ENCODE data around the gene LRP6.
"Not testable (repeated sequence)": the region's sequence is repeated elsewhere in the genome, so short reads cannot be mapped to it uniquely, and the experiment has no call there.

LRP6 gene

DNA sequence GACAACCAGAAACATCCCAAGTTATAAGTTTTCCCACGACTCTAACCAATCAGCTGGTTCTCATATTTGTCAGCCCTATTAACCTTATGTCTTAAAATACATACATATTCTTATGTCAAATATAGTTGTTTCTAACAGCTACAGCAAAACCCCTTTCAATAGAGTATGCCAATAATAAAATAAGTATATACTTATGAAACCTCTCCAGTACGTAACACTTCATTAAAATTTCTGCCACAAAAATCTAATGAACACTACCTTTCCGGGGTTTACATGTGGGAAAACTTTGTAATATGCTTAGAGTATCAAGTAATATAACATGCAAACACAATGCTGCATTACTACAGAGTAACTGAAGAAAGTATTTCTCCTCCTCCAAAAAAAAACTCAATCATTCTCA lies 1.8 kb downstream of the LRP6 start:
- DNase-seq: no peak

DNA sequence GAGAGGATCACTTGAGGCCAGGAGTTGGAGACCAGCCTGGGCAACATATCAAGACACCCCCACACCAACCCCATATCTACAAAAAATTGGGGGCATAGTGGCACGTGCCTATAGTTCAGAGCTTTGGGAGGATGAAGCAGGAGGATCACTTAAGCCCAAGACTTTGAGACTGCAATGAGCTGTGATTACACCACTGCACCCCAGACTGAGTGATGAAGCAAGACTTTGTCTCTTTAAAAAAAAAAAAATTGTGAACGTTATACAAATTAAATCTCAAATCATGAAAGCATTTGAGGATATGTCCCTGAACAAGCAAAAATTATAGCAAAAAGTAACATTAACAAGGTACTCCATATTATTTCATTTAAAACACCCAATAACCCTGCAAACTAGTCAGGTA lies 2.9 kb downstream of the LRP6 start:
- DNase-seq: no peak

GRCh38 chr12:12256291-12256757 lies 10.5 kb downstream of the LRP6 start:
- DNase-seq: not testable (repeated sequence)

- no peak for DNase-seq
These were observed 12.3 kb downstream of the LRP6 start for GRCh38 chr12:12254553-12254952.

DNA sequence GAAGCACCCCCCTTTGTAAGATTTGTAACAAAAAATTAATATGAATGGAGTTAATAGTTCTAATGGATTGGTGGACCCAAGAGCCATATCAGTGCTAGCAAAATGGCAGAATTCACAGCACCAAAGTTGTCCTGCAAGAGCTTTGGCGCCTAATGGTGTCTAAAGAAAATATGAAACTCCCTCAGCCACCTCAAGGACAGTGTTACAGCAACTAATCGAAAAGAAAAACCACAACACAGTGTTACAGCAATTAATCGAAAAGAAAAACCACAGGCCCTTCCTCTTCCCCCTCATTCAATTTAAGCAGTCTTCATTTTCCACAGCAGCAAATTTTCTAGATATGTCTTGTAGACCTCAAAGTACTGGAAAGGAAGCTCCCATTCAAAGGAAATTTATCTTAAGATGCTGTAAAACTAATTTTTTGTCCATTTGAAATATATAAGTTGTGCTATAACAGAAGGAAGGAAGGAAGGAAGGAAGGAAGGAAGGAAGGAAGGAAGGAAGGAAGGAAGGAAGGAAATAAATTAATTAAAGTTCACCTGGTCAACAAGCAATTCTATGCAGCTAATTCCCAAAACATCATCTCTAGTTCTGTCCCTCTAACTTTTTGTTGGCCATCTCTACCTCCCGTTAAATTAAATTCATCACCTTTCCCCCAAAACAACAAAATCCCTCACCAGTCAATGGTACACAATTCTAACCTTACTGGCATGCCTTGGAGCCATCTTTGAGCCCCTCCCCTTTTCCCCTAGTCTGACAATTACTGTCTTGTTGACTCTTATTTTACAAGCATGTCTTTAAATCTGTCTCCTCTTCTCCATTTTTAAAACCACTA lies 17.4 kb downstream of the LRP6 start:
- no peak for DNase-seq

DNA sequence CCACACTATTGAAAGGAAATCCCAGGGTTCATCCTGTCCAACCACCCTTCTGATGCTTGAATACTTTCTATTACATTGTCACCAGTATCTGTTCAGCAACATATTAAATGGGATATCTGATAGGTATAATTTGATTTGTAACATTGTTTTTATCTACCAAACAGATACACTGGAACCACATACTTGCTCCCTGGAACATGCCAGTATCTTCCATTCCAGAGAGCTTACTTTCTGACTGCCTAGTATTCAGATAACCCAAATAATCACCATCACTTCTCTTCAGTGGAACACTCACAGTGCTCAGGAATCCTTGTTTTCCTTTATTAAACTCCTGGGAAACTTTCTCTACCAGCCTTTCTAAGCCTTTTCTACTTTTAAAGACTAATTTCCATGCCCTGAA lies 19.3 kb downstream of the LRP6 start:
- DNase-seq: no peak

GRCh38 chr12:12244341-12244740 lies 22.5 kb downstream of the LRP6 start:
- no peak for DNase-seq

GRCh38 chr12:12240662-12241340 lies 26.0 kb downstream of the LRP6 start:
- no peak for DNase-seq

GRCh38 chr12:12239127-12239526 lies 27.7 kb downstream of the LRP6 start:
- DNase-seq: no peak

GRCh38 chr12:12238605-12239004 lies 28.2 kb downstream of the LRP6 start:
- no peak for DNase-seq

- DNase-seq: no peak
These were observed 29.9 kb downstream of the LRP6 start for GRCh38 chr12:12236896-12237295.

- DNase-seq: no peak
These were observed 36.6 kb downstream of the LRP6 start for GRCh38 chr12:12230275-12230674.

GRCh38 chr12:12229556-12230092 lies 37.2 kb downstream of the LRP6 start:
- no peak for DNase-seq

DNA sequence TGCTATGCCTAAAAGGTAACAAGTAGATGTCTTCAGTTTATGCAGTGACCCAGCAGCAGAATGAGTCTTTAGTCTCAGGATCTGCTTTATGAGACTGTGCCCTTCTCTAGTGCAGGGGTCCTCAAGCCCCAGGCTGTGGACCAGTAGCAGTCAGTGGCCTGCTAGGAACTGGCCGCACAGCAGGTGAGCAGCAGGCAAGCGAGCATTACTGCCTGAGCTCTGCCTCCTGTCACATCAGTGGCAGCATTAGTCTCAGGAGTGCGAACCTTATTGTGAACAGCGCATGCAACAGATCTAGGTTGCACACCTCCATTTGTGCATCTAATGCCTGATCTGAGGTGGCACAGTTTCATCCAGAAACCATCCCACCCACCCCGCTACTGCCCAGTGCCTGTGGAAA lies 38.4 kb downstream of the LRP6 start:
- DNase-seq: no peak

DNA sequence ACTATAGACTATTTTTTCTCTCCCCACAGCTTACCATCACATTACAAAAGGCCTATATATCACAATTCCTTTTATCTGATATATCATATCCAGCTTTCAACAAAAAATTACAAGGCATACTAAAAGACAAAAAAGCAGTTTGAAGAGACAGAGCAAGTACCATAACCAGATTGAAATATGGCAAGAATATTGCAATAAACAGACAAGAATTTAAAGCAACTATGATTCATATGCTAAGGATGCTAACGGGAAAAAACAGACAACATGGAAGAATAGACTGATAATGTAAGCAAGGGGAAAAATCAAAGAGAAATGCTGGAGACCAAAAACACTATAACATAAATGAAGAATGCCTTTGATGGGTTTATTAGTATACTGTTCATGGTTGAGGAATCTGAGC lies 40.7 kb downstream of the LRP6 start:
- DNase-seq: no peak

DNA sequence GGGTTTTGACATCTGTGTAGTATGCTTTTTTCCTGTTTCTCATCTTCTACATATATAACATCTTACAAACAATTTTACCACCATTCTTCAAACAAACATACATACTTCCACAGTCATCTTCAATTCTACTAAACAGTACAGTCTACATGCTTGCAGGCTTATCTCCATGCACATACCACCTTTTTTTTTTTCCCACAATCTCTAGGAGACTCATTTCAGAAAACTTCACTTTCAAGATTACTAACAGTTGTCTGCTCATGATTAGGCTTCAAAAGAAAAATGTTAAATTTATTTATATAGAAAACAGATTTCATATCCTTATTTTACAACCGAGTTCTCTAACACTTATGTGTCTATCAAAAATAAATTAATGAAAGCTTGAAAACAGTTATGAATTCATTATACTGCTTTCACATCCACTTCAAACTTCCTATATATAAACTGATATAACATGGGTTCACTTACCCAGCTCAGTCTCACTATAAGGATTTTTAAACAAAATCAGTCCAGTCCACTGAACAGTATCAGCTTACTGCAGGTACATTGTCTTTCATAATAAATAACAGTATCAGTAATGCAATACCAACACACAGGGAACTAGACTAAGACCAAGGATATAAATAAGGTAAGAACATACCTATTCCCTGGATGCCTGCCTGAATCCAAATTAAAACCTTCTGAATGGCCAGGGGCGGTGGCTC lies 42.5 kb downstream of the LRP6 start:
- no peak for DNase-seq

- DNase-seq: no peak
These were observed 45.3 kb downstream of the LRP6 start for GRCh38 chr12:12221560-12221959.

DNA sequence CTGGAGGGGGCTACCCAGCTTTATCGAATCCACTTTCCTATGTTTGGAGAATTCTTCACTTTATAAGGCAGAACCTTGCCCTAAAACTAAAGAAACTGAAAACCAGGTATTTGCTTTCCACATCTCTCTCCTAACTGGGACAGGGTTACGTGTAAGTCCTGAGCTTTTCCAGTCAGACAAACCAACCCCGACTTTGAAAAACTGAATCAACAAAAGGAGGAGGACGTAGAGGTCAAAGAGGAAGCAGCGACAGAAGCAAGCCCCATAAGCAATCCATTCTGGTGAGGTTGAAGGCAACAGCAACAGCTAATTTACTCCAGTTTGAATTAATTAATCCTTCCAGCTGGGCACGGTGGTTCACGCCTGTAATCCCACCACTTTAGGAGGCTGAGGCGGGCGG lies 47.2 kb downstream of the LRP6 start:
- DNase-seq: no peak

DNA sequence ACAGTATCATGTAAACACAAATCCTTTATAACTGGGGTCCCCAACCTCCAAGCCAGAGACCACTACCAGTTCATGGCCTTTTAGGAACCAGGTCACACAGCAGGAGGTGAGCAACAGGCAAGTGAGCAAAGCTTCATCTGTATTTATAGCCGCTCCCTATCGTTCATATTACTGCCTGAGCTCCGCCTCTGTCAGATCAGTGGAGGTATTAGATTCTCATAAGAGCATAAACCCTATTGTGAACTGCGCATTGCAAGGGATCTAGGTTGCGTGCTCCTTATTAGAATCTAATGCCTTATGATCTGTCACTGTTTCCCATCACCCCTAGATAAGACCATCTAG lies 49.9 kb downstream of the LRP6 start:
- no peak for DNase-seq

DNA sequence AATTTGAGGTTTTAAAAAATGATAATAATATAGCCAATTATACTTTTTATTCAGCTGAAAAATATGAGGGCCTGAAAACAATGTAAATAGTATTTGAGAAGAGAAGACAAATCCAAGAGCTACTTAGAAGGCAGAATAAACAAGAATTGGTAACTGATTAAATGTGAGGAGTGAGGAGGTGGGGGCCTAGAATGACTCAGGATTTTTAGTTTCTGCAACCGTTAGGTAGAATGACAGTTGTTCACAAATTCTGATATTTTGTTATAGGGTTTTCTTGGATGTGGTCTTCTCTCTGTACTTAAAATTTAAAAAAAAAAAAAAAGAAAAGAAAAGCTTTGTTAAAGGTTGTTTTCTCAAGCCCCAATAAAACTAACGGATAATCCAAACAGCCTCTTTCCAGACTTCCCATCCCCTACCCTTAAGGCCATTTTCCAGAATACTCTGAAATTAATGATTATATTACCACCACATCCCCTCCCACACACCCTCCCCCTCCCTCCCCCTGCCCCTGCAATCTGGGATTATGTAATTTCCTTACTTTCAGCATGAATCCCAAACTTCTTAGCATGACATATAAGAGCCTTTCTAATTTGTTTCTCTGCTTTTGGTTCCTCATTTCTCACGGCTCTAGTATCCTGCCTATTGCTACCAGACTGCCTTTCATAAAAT lies 50.4 kb downstream of the LRP6 start:
- DNase-seq: no peak

DNA sequence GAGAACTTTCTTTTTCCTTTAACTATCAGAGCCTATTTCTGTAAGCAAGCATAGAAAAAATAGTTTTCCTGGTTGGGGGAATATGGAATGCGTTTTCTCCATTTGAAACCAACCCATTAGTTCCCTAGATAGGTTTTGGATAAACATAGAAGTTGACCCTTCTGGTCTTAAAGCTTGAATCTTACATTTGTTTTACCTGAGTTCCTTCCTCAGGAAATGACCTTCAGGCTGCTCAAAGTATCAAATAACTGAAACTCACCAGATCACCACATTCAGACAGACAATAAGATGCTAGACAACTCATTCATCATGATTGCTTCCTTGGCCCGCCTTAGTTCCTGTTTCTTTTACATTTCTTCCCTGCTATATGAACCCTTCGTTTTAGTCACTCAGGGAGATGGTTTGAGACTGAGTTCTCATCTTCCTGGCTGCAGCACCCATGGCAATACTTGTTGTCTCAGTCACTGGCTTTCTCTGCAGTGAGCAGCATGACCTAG lies 52.2 kb downstream of the LRP6 start:
- DNase-seq: no peak

GRCh38 chr12:12214201-12214600 lies 52.6 kb downstream of the LRP6 start:
- no peak for DNase-seq

GRCh38 chr12:12212769-12213168 lies 54.1 kb downstream of the LRP6 start:
- no peak for DNase-seq

Data from cortex of kidney (tissue), 1 donor.